SK-MEL-5 (cell line): ENCODE results near the gene P2RY12. TPM values are rescaled to one million over a fixed set of nuclear protein-coding genes. Genes with fewer than 3 reads are reported as not detected.

ENCODE experiments used
- DNase-seq: peaks from one replicate; pipeline ENCODE4 v3.0.0-alpha.2; 2016; ENCODE audit warnings: low read depth, low spot score
- in situ Hi-C: cut with HindIII; loops from 2 replicates; pipeline ENCODE4 v1.10.0; 2016; ENCODE audit warnings: low sequenced_read_pairs, high pct_unique_total_duplicates, low pct_unique_long_range_greater_than_20kb
- total RNA-seq: library from RNA; depleted of rRNA; stranded (reverse); fragments of >200 nt; shearing (Covaris generic); gene quantifications from 2 replicates; pipeline ENCODE4 v1.2.3, GENCODE V29; 2014; rRNA removed

P2RY12 gene
- total RNA-seq, 1 experiment from 2014 or later = not detected

- in situ Hi-C loops = no loop called here
- DNase-seq = no peak
Measured at GRCh38 chr3:151299006-151299405, 85.5 kb downstream of the P2RY12 start.

GRCh38 chr3:151297429-151297828, 87.1 kb downstream of the P2RY12 start:
- in situ Hi-C loops = no loop called here

GRCh38 chr3:151296226-151296625, 88.3 kb downstream of the P2RY12 start:
- DNase-seq = no peak
- in situ Hi-C loops = no loop called here

More at GRCh38 chr3:151297429-151297828, 87.1 kb downstream of the P2RY12 start:
- DNase-seq = no peak

- in situ Hi-C loops = no loop called here
- DNase-seq = peak; percentile 97
Measured at GRCh38 chr3:151293127-151293526, 91.4 kb downstream of the P2RY12 start.

GRCh38 chr3:151290673-151291072, 93.9 kb downstream of the P2RY12 start:
- peak; percentile 63 for DNase-seq
- in situ Hi-C loops = no loop called here

- in situ Hi-C loops = no loop called here
- DNase-seq = no peak
Measured at GRCh38 chr3:151289445-151289844, 95.1 kb downstream of the P2RY12 start.

Other genes with a start within 250 kb of the P2RY12 start
- not detected in 2 replicates for gene GPR171, start 181.5 kb downstream of the P2RY12 start, total RNA-seq
- not detected in 2 replicates for gene P2RY14, start 106.2 kb downstream of the P2RY12 start, total RNA-seq
- not detected in 2 replicates for gene GPR87, start 67.9 kb downstream of the P2RY12 start, total RNA-seq
- gene P2RY13, start 55.2 kb downstream of the P2RY12 start, total RNA-seq = not detected in 2 replicates
- 0.03 and 0.16 TPM in 2 replicates for gene IGSF10, start 76.3 kb upstream of the P2RY12 start, total RNA-seq